NCI-H748 (cell line): ENCODE results near the gene LAPTM4A.
"Not testable (repeated sequence)": the region's sequence is repeated elsewhere in the genome, so short reads cannot be mapped to it uniquely, and the experiment has no call there.

Experiments used
- DNase-seq: peaks from one replicate; lab custom pipeline; 2025; ENCODE audit not compliant: unreplicated experiment; lab: John Stamatoyannopoulos, UW

The LAPTM4A gene

DNA sequence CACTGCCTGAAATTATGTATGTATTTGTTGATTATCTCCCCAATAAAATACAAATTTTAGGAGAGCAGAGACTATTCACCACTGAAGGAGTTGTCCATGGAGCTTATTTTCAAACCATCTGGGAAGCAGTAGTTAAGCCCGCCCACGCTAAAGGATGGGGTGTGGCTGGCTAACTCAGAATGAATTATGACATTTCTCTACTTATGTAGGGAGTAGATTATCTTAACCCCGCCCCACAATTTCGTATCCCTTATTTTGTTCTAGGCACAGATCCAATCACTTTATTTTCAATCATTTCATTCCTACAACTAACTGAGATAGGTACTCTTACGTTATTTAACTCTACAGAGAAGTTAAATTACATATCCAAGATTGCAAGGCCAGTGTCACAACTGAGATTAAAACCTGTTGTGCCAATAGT is 1.4 kb upstream of the LAPTM4A start:
- peak; percentile 78 for DNase-seq

DNA sequence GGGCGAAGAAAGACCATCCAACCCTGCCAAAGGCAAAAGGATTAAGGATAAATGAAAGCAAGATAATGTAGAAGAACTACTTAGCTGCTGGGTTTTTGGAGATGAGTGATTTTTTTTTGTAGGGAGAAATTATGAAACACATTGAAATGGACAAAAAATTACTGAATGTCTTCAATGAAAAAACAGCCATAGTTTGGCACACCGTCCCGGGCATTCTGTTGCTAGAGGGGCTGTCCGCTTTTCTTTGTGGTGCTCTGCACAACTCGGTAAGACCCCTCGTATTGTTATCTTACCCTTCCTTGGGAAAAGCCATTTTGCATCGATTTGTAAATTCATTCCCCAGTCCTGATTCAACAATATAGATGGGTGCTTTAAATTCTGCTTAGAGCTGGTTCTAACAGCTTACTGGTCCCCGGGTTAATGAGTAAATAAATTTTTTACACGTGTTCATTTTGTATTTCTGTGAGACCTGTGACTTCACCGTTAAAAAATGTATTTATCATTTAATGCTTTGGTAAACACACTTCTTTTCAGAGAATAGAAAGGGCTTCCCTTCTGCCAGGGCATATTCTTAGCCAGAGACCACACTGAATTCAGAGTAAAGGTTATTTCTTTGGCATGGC is 912 bp upstream of the LAPTM4A start:
- DNase-seq: peak; percentile 50

DNA sequence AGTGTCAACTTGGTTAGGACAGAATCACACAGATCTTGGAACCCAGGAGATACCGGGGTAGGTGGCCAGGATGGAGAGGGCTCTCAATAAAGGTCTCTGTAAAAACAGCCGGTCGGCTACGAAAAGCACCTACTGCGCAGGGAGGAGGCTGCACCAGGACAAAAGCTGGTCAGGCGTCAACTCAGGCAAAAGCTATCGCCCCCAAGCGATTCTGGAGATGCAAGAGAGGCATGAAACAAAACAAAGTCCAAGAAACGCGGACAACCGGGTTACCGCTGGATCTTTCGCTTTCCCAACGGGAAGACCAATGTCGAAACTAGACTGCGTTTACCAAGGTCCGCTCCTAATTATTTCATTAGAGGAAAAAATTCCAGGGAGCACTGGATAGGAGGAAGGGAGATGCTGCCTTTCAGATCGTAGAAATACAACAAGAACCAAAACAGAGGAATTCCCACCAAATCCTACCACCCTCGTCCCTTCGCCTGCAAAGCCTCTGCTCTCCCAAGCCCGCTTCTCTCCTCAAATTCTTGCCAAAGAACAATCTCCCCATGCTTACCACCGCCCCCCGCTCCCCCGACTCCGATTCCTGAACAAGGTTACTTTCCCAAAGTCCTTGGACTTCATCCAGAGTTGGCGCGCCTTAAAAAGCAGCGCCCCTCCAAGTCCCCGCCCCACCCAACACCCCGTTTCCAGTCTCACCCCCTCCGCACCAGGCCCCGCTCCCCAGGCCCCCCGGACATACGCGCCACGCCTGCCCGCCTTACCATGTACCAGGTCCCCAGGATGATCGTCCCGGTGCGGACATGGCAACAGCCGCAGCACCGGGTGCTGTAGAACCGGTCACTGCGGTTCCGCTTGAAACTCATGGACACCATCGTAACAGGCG is 539 bp downstream of the LAPTM4A start:
- DNase-seq: peak; percentile 76

DNA sequence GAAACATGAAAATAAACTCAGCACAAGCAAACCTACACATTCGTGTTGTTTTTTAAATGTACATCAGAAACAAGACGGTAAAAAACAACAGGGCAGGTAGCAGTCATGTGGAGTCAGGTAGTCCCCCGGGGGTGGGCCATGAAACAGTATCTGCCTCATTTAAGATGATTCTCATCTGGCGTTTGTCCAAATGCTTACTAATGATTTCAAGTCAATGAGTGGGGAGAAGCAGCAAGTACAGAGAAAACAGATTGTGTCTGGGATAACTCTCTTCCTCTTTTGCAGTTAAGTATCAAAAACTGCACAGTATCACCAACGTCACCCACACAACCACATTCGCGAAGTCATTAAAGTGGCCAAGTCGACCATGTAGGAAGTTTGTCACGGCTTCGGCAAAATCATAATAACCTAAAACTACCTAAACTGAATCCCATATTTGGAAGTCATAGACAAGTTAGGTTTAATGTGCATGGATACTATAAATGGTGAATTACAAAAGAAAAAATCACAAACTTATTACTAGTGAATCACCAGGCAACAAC is 1.3 kb downstream of the LAPTM4A start:
- peak; percentile 91 for DNase-seq

- DNase-seq: peak; percentile 36
Observed at GRCh38 chr2:20049637-20050036, 1.8 kb downstream of the LAPTM4A start.

DNA sequence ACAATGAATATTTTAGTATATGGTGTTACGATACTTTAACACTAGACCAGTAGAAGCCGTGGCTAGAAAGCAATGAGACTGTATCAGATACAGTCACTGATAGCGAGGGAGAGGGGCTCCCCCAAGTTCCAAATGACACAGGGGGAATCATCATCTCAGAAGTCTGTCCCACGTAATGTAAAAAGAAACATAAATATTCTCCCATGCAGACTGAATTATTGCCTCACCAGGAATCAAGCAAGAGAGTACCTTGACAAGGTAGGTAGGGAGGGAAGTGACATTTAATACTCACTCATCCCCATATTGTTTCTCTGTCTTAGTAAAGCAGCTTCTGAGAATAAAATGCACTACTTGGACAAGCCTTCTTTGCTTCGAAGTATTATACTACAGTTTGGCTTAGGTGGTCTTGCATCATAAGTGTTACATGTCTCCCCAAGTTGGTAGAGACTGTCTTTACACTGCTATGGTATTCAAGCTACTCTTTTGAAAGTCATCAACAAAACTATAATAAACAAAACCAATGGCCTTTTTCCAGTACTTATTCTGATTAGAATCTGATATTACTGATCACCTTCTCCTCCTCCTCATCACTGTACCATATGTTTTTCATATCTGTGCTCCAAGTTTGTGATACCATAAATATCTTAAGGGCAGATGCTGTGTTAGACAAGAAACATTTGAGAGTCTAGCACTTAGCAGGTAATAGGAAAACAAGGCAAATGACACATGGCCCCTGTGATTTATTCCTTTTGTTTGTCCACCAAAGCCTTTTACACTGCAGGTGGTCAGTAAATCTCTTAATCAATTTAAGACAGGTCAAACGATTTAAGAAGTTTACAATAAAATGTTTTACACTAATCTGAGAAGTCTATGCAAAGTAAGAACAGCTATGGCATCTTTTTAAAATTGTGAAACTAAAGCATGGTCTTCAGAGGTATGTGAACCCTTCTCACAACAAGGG is 2.7 kb downstream of the LAPTM4A start:
- DNase-seq: no peak

- DNase-seq: not testable (repeated sequence)
Observed at GRCh38 chr2:20045712-20046292, 5.6 kb downstream of the LAPTM4A start.

DNA sequence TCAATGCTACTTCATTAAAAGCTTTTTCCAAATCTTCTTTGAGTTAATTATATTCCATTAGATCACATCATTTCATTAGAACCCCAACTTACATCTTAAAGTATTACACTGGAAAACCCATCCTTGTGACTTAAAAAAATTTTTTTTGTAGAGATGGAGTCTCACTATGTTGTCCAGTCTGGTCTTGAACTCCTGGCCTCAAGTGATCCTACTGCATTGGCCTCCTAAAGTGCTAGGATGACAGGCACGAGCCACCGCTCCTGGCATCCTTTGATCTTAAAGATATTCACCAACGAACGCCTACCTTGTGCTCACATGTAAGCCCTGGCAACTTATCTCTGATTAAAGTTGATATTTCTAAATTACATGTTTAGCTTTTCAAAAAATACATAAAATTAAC is 6.7 kb downstream of the LAPTM4A start:
- DNase-seq: no peak

DNA sequence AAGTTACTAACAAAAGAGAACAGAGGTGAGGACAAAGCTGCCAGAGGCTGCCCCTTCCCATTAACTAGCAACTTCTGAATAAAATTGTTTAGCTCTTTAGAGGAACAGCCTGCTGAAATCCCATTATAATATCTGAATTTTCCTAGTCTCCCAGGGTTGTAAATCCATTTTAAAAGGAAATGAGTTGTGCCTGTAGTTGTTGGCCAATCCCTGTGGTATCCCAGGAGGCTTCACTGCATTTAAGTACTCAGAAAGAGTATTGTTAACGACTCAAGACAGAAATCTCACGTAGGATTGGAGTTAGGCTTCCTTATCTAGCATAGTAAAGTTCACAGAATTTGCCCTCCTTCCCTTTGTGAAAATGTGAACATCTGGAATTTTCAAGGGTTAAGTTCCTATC is 8.9 kb downstream of the LAPTM4A start:
- DNase-seq: no peak

- DNase-seq: no peak
Observed at GRCh38 chr2:20040489-20041172, 10.8 kb downstream of the LAPTM4A start.

- no peak for DNase-seq
Observed at GRCh38 chr2:20037660-20038059, 13.8 kb downstream of the LAPTM4A start.

GRCh38 chr2:20035955-20036666 is 15.3 kb downstream of the LAPTM4A start:
- DNase-seq: no peak

- DNase-seq: no peak
Observed at GRCh38 chr2:20034821-20035220, 16.6 kb downstream of the LAPTM4A start.

- DNase-seq: no peak
Observed at GRCh38 chr2:20034218-20034617, 17.2 kb downstream of the LAPTM4A start.

- DNase-seq: no peak
Observed at GRCh38 chr2:20033322-20033721, 18.1 kb downstream of the LAPTM4A start.

DNA sequence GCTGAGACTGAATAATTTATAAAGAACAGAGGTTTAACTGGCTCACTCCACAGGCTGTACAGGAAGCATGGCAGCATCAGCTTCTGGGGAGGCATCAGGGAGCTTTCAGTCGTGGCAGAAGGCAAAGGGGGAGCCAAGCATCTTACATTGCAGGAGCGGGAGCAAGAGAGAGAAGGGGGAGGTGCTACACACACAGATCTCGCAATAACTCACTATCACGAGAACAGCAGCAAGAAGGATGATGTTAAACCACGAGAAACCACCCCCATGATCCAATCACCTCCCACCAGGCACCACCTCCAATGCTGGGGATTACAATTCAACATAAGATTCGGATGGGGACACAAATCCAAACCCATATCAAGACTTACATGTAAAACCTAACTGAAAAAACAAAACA is 21.2 kb downstream of the LAPTM4A start:
- no peak for DNase-seq

DNA sequence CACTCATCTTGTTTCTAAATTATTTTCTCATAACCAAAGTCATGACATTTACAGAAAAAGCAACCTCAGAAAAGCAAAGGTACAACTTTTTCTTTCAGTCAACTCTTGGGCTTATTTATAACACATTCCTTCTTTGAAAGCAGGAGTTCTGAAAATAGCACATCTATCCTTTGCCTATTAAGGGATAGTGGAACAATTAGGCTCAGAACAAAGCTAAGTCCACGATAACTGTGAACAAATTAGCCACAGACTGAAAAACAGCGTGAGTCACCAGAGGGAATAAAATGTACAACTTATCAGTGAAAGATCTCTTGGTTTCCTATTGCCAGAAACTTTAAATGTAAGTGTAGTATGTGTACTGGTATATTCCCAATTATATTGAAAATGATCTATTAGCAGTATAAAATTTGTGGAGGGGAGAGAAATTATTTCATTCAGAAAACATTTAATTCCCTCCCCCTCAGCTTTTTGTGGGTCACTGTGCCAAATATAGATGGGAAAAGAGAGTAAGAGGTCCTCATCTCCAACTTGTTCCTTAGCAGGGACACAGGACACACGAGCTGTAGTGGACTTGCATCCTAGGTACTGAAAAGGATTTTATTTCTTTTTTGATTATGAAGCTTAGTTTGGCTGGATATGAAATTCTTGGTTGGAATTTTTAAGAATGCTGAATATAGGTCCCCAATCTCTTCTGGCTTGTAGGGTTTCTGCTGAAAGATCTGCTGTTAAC is 23.6 kb downstream of the LAPTM4A start:
- DNase-seq: no peak

- DNase-seq: no peak
Observed at GRCh38 chr2:20027260-20027677, 24.2 kb downstream of the LAPTM4A start.
